ENCODE results near the gene WRNIP1.

Gene WRNIP1

GRCh38 chr6:2807342-2808090 lies 42.3 kb downstream of the WRNIP1 start:
- DNase-seq, result peak; percentile 36 to 47

GRCh38 chr6:2809015-2809414 lies 43.8 kb downstream of the WRNIP1 start:
- DNase-seq, result no peak

GRCh38 chr6:2810092-2810671 lies 45.0 kb downstream of the WRNIP1 start:
- peak; percentile 39 to 62 for DNase-seq

GRCh38 chr6:2812695-2813094 lies 47.5 kb downstream of the WRNIP1 start:
- DNase-seq, result no peak

GRCh38 chr6:2816158-2816557 lies 51.0 kb downstream of the WRNIP1 start:
- DNase-seq, result no peak

- DNase-seq, result no peak
These were observed 52.8 kb downstream of the WRNIP1 start for GRCh38 chr6:2817903-2818443.

- peak in 1 of 2 donors; percentile 27 for DNase-seq
These were observed 53.4 kb downstream of the WRNIP1 start for GRCh38 chr6:2818593-2818992.

- no peak for DNase-seq
These were observed 53.9 kb downstream of the WRNIP1 start for GRCh38 chr6:2819115-2819514.

- DNase-seq, result no peak
These were observed 54.8 kb downstream of the WRNIP1 start for GRCh38 chr6:2819978-2820377.

GRCh38 chr6:2820415-2820814 lies 55.2 kb downstream of the WRNIP1 start:
- no peak for DNase-seq

- DNase-seq, result no peak
These were observed 56.4 kb downstream of the WRNIP1 start for GRCh38 chr6:2821554-2821953.

GRCh38 chr6:2823104-2823850 lies 58.1 kb downstream of the WRNIP1 start:
- no peak for DNase-seq

GRCh38 chr6:2826131-2826530 lies 60.9 kb downstream of the WRNIP1 start:
- no peak for DNase-seq

GRCh38 chr6:2827142-2827541 lies 61.9 kb downstream of the WRNIP1 start:
- no peak for DNase-seq

GRCh38 chr6:2828629-2829028 lies 63.4 kb downstream of the WRNIP1 start:
- DNase-seq, result no peak

- DNase-seq, result no peak
These were observed 64.1 kb downstream of the WRNIP1 start for GRCh38 chr6:2829253-2829652.

GRCh38 chr6:2830183-2830582 lies 65.0 kb downstream of the WRNIP1 start:
- DNase-seq, result no peak

GRCh38 chr6:2831392-2831791 lies 66.2 kb downstream of the WRNIP1 start:
- no peak for DNase-seq

GRCh38 chr6:2834262-2834661 lies 69.1 kb downstream of the WRNIP1 start:
- no peak for DNase-seq
